HG03521 (cell line): ENCODE data around the gene ZBTB20.
"Not testable (repeated sequence)": the region's sequence is repeated elsewhere in the genome, so short reads cannot be mapped to it uniquely, and the experiment has no call there.

ENCODE experiments used
- ATAC-seq: cut with Tn5 transposase; IDR thresholded peaks from one replicate; pipeline ENCODE4 v1.9.1; 2021; ENCODE audit warnings: mild to moderate bottlenecking, moderate library complexity; ENCODE audit not compliant: unreplicated experiment

Gene ZBTB20

GRCh38 chr3:115148142-115148790 lies 1.2 kb upstream of the ZBTB20 start:
- ATAC-seq, result no peak

GRCh38 chr3:115147329-115148141 lies 447 bp upstream of the ZBTB20 start:
- ATAC-seq, result peak; percentile 79

- ATAC-seq, result no peak
Measured at GRCh38 chr3:115146032-115146417, 1.1 kb downstream of the ZBTB20 start.

GRCh38 chr3:115141033-115141757 lies 5.9 kb downstream of the ZBTB20 start:
- ATAC-seq, result peak; percentile 40

GRCh38 chr3:115139072-115139471 lies 8.0 kb downstream of the ZBTB20 start:
- ATAC-seq, result no peak

GRCh38 chr3:115134648-115135347 lies 12.3 kb downstream of the ZBTB20 start:
- ATAC-seq, result no peak

- ATAC-seq, result no peak
Measured at GRCh38 chr3:115127208-115127607, 19.9 kb downstream of the ZBTB20 start.

- no peak for ATAC-seq
Measured at GRCh38 chr3:115120597-115120996, 26.5 kb downstream of the ZBTB20 start.

GRCh38 chr3:115113367-115113766 lies 33.7 kb downstream of the ZBTB20 start:
- no peak for ATAC-seq

GRCh38 chr3:115111632-115112031 lies 35.5 kb downstream of the ZBTB20 start:
- ATAC-seq, result no peak

- no peak for ATAC-seq
Measured at GRCh38 chr3:115110830-115111229, 36.3 kb downstream of the ZBTB20 start.

- ATAC-seq, result not testable (repeated sequence)
Measured at GRCh38 chr3:115110066-115110465, 37.0 kb downstream of the ZBTB20 start.

GRCh38 chr3:115108614-115109013 lies 38.5 kb downstream of the ZBTB20 start:
- ATAC-seq, result no peak

- ATAC-seq, result no peak
Measured at GRCh38 chr3:115102046-115102445, 45.0 kb downstream of the ZBTB20 start.

GRCh38 chr3:115100806-115101205 lies 46.3 kb downstream of the ZBTB20 start:
- ATAC-seq, result no peak

GRCh38 chr3:115099986-115100571 lies 47.0 kb downstream of the ZBTB20 start:
- ATAC-seq, result no peak

GRCh38 chr3:115099134-115099985 lies 47.7 kb downstream of the ZBTB20 start:
- ATAC-seq, result no peak

- no peak for ATAC-seq
Measured at GRCh38 chr3:115098354-115099073, 48.6 kb downstream of the ZBTB20 start.

- no peak for ATAC-seq
Measured at GRCh38 chr3:115095236-115095635, 51.9 kb downstream of the ZBTB20 start.
